GM12872 (cell line): Measurements from ENCODE around the gene CASQ2.

Source experiments
- CTCF ChIP-seq: IDR thresholded peaks from 3 replicates; pipeline ENCODE4 v1.5.1; 2011; ENCODE audit warnings: low read depth, mild to moderate bottlenecking, low read length, moderate library complexity; ENCODE audit not compliant: insufficient read depth

Gene CASQ2

GRCh38 chr1:115654125-115654524, 114.4 kb downstream of the CASQ2 start:
- no peak for TF ChIP-seq CTCF

- TF ChIP-seq CTCF = no peak
Observed at GRCh38 chr1:115652236-115652788, 116.2 kb downstream of the CASQ2 start.

- TF ChIP-seq CTCF = no peak
Observed at GRCh38 chr1:115651391-115651790, 117.1 kb downstream of the CASQ2 start.

- no peak for TF ChIP-seq CTCF
Observed at GRCh38 chr1:115650961-115651360, 117.6 kb downstream of the CASQ2 start.
